HEK293T (cell line): ENCODE measurements around the gene ANXA2.

Experiments
- ARNT ChIP-seq: fragments of 450-650 bp; IDR thresholded peaks from 2 replicates; pipeline ENCODE4 v1.6.1; 2017; ENCODE audit warnings: mild to moderate bottlenecking
- FOXA1 ChIP-seq: fragments of 450-650 bp; IDR thresholded peaks from 2 replicates; pipeline ENCODE4 v1.6.1; 2016; ENCODE audit warnings: mild to moderate bottlenecking
- FOXM1 ChIP-seq: fragments of 450-650 bp; IDR thresholded peaks from 2 replicates; pipeline ENCODE4 v1.6.1; 2017; ENCODE audit warnings: mild to moderate bottlenecking, borderline replicate concordance
- HDGF ChIP-seq: fragments of 450-650 bp; IDR thresholded peaks from 2 replicates; pipeline ENCODE4 v1.6.1; 2017; ENCODE audit warnings: antibody characterized with exemption, borderline replicate concordance
- L3MBTL2 ChIP-seq: fragments of 450-650 bp; conservative IDR thresholded peaks from 2 replicates; pipeline ENCODE4 v1.6.1; 2016; ENCODE audit warnings: mild to moderate bottlenecking
- NFRKB ChIP-seq: fragments of 450-650 bp; IDR thresholded peaks from 2 replicates; pipeline ENCODE4 v1.6.1; 2016; ENCODE audit warnings: mild to moderate bottlenecking, moderate library complexity
- SP1 ChIP-seq: fragments of 450-650 bp; IDR thresholded peaks from 2 replicates; pipeline ENCODE4 v1.6.1; 2017
- TARDBP ChIP-seq: fragments of 450-650 bp; IDR thresholded peaks from 2 replicates; pipeline ENCODE4 v1.6.1; 2016
- TF ChIP-seq, protein P1 (sequence below): fragments of 450-650 bp; IDR thresholded peaks from 2 replicates; pipeline ENCODE4 v1.6.1; 2016

- TF ChIP-seq L3MBTL2 = no peak
- TF ChIP-seq TARDBP = no peak
- no peak for TF ChIP-seq HDGF
- TF ChIP-seq NFRKB = no peak
- TF ChIP-seq, protein P1, sequence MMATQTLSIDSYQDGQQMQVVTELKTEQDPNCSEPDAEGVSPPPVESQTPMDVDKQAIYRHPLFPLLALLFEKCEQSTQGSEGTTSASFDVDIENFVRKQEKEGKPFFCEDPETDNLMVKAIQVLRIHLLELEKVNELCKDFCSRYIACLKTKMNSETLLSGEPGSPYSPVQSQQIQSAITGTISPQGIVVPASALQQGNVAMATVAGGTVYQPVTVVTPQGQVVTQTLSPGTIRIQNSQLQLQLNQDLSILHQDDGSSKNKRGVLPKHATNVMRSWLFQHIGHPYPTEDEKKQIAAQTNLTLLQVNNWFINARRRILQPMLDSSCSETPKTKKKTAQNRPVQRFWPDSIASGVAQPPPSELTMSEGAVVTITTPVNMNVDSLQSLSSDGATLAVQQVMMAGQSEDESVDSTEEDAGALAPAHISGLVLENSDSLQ = peak; percentile 18; the same call in 1 of the 2 replicates
- no peak for TF ChIP-seq ARNT
- no peak for TF ChIP-seq FOXM1
- no peak for TF ChIP-seq SP1
- no peak for TF ChIP-seq FOXA1
Observed at GRCh38 chr15:60299452-60300047, 98.2 kb downstream of the ANXA2 start.
